Activated CD4-positive, alpha-beta T cell treated with anti-CD3 and anti-CD28 coated beads, Interleukin-2, Interleukin-6, amounts not matched to agents 100 ng/mL and 50 ng/mL, durations not matched to agents 16 hours and 8 hours (primary cell): ENCODE data around the gene CR2.
"Not testable (repeated sequence)": the region's sequence is repeated elsewhere in the genome, so short reads cannot be mapped to it uniquely, and the experiment has no call there.

Source experiments
- DNase-seq: peaks from one replicate; pipeline ENCODE4 v3.0.0-alpha.2; 2020

CR2 gene

DNA sequence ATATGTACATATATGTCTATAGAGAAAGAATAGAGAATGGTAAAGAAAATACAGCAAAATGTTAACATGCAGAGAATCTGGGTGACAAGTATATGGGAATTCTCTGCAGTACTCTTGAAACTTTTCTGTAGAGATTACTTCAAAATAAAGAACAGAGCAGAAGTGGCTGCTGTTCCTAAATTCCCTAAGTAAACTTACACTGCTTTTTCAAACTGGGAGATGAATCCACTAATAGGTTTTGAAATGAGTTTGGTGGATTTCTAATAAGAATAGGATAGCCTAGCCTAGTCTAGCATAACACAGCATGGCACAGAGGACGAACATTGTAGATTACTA is 450 bp upstream of the CR2 start:
- DNase-seq, result no peak

DNA sequence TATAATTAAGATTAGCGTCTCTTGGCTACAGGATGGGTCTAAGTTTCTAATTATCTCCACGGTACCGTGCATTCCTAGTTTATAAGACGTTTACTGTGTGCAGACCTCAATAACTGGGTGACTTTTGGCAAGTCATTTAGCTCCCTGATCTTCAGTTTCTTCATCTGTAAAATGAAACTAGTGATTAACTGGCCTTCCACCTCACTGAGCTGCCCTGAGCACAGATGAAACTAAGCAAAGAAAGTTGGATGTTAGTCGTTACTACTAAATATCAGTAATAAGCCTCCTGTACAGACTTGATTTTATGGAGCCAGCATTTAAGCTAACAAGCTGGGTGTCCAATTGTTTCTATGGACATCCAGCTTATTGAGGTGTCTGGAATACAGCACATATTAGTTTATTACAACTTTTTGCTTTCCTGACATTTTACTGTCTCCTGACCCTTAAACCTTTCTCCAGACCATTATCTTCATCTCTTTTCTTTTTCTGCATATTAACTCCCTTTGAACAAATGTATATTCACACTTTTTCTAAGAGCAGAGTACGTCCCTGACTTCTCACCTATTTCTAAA is 1.1 kb downstream of the CR2 start:
- no peak for DNase-seq

GRCh38 chr1:207458414-207458813 is 4.3 kb downstream of the CR2 start:
- no peak for DNase-seq

- DNase-seq, result peak; percentile 11
Observed at GRCh38 chr1:207459008-207459407, 4.9 kb downstream of the CR2 start.

DNA sequence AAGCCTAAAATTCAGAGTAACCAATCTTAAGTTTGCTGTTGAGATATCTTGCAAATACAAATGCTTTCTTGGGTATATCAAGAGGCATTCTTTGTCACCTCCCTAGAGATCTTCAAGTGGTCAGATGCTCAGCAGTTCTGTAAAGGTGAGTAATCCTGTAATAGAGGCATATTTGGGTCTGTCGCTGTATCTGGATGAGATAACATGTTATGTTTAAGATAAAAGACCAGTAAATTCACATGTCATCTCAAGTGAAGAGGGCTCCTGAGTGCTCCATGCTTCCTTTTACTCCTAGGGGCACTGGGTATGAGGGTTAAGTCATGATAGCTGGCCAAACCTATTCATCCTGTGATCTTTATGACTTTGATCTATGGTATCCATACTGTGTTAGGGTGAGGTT is 7.5 kb downstream of the CR2 start:
- DNase-seq, result no peak

DNA sequence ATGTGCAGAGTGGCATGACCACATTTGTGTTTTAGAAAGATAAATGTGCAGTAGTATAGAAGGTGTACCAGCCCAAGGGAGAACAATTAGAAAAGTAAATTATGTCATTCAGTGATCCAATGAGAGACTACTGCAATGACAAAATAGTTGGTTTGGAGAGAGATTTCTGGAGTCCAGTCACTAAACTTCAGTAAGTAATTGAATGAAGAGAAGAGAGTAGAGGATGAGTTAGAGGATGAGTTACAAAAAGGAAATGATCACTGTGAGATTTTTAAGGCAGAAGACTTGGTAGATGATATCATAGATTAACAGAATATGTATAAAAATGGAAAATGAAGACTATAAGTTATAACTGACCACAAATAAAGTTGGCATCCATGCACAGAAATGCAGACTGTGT is 8.4 kb downstream of the CR2 start:
- DNase-seq, result no peak

DNA sequence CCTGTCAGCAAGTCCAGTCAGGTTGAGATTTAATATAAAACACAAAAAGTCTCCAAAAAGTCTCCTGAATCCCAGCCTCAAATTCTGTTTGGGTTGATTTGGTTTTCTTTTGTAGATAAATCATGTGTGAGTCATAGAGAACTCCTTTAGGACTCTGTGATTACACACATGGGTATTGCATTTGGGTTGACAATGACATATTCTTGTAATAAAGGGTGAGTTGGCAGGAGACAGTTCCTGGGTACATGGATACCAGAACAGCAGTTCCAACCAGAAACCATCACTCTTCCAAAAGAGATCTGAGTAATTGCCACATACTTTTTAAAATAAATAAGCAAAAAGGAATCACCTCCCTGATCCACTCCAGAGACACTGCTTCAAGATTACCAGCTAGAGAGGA is 8.9 kb downstream of the CR2 start:
- no peak for DNase-seq

- no peak for DNase-seq
Observed at GRCh38 chr1:207463571-207463970, 9.4 kb downstream of the CR2 start.

GRCh38 chr1:207470927-207471326 is 16.8 kb downstream of the CR2 start:
- DNase-seq, result no peak

DNA sequence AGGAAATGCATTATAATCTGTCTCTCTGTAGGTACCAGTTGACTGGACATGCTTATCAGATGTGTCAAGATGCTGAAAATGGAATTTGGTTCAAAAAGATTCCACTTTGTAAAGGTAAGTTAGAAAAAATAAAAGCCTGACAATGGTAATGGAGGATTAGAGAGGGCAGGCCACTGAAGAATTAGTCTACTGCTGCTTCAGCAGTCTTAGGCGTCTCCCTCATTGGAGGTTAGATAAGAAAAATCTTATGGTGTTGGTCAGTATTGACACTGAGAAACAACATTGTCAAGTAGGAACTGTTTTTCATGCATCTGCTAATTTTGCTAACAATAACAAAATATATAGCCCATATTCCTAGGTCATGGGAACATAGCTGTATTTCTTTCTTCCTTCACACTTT is 20.1 kb downstream of the CR2 start:
- DNase-seq, result no peak

DNA sequence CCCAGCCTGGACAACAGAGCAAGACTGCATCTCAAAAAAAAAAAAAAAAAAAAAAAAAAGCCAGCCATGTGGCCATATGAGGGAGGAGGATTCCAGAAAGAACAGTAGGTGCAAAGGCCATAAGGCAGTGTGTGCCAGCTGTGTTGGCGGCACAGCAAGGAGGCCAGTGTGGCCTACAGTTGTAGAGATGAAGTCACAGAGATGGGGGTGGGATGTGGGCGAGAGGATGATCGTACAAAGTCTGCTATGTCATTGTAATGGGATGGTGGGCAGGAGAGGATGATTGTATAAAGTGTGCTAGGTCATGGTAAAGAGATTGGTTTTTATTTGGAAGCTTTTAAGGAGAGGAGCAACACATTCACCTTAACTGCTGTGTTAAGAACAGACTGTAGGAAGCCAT is 32.1 kb downstream of the CR2 start:
- no peak for DNase-seq

DNA sequence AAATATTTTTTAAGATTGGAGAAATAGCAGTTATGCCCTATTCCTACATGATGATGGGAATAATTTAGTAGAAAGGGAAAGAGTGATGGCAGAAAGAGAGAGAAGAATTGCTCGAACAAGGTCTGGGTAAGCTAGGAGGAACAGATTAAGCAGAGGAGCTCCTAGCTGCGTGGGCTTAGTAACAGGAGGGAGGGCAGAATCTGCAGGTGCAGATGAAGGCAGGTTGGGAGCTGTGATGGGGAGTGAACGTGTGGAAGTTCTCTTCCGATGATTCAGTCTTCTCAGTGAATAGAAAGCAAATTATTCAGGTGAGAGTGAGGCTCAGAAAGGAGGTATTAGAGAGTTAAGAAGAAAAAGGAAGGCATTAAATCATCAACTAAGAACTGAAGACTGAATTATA is 33.5 kb downstream of the CR2 start:
- no peak for DNase-seq

GRCh38 chr1:207493212-207493611 is 39.1 kb downstream of the CR2 start:
- no peak for DNase-seq

- DNase-seq, result no peak
Observed at GRCh38 chr1:207494171-207494570, 40.0 kb downstream of the CR2 start.

DNA sequence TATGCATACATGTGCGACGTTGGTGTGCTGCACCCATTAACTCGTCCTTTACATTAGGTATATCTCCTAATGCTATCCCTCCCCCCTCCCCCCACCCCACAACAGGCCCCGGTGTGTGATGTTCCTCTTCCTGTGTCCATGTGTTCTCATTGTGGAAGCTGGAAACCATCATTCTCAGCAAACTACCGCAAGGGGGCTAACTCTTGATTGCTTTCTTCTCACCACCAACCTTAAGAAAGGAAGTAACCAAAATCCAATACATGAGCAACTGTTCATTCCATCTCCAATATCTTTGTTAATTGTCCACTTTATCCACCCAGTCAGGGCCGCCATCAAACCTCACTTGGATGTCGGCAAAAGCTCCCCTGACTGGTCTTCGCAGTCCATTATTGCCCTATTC is 41.2 kb downstream of the CR2 start:
- not testable (repeated sequence) for DNase-seq

- peak; percentile 13 for DNase-seq
Observed at GRCh38 chr1:207495801-207496792, 42.0 kb downstream of the CR2 start, which contains the start of gene CR1. Gene CR1 (plus strand): TSS chr1:207496157. CDS start chr1:207496268, 111 bp downstream.

GRCh38 chr1:207497941-207498340 is 43.8 kb downstream of the CR2 start:
- no peak for DNase-seq

- peak; percentile 71 for DNase-seq
Observed at GRCh38 chr1:207499573-207499972, 45.4 kb downstream of the CR2 start.

DNA sequence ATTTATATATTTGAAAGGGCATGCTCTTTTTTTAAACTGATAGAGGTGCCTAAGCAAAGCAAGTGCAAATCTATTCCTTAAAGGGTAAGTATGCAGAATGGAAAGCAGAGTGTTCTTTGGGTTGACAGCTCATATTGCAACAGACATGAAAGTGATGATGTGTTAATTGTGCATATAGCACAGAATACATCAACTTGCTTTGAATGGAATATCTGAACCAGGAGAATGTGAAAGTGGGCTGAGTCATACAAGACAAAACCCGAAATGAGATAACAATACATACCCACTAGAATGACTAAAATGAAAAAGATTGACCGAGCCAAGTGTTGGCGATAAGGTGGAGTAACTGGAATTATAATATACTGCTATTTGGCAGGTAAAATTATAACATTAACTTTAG is 46.2 kb downstream of the CR2 start:
- peak; percentile 58 for DNase-seq

- no peak for DNase-seq
Observed at GRCh38 chr1:207501071-207501470, 46.9 kb downstream of the CR2 start.

GRCh38 chr1:207502726-207503125 is 48.6 kb downstream of the CR2 start:
- no peak for DNase-seq

GRCh38 chr1:207503950-207504349 is 49.8 kb downstream of the CR2 start:
- no peak for DNase-seq

- DNase-seq, result no peak
Observed at GRCh38 chr1:207504438-207504837, 50.3 kb downstream of the CR2 start.

DNA sequence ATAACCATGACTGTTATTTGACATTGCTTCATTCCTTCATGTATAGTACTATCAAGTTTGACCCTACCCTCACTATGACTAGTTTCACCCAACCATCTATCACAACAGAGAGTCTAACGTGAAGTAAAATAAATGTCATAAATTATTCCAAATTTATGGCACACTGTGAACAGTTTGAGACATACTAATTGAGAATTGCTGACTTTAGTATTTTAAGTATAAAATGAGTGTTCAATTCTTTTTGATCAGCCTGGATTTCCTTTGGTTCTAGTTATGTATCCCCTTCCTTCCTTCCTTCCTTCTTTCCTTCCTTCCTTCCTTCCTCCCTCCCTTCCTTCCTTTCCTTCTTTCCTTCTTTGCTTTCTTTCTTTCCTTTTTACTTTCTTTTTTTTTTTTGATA is 56.3 kb downstream of the CR2 start:
- no peak for DNase-seq

DNA sequence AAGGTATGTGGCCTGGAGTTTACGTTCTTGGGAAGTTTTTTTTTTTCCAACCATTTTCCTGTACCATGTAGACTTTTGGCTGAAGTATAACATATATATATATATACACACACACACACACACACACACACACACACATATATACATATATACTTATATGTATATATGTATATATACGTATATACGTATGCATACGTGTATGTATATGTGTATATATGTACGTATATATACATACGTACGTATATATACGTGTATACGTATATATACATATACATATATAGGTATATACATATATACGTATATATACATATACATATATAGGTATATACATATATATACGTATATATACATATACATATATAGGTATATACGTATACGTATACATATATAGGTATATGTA is 60.8 kb downstream of the CR2 start:
- no peak for DNase-seq
